ENCODE results near the gene GPHN. TPM values are rescaled to one million over a fixed set of nuclear protein-coding genes. Genes with fewer than 3 reads are reported as not detected.
A peak's percentile ranks its signal among the peaks of the same experiment; 100 is the strongest.

GPHN gene
- total RNA-seq, 1 donor from 2014 or later: 33.4 TPM

GRCh38 chr14:67129768-67130167 lies 621.8 kb downstream of the GPHN start:
- Histone ChIP-seq H3K4me3 (no peak overlapping the region), H3K4me1 (no peaks in the 10 kb centered on the region), H3K27ac (replicated peaks) (no peak overlapping the region), H3K9me3 (replicated peaks) (no peaks in the 10 kb centered on the region), H3K27me3 (ENCODE audit: low read depth) (no peaks in the 10 kb centered on the region), H3K36me3 (peaks cover 33% of the 10 kb centered on the region)
- TF ChIP-seq, protein P1, sequence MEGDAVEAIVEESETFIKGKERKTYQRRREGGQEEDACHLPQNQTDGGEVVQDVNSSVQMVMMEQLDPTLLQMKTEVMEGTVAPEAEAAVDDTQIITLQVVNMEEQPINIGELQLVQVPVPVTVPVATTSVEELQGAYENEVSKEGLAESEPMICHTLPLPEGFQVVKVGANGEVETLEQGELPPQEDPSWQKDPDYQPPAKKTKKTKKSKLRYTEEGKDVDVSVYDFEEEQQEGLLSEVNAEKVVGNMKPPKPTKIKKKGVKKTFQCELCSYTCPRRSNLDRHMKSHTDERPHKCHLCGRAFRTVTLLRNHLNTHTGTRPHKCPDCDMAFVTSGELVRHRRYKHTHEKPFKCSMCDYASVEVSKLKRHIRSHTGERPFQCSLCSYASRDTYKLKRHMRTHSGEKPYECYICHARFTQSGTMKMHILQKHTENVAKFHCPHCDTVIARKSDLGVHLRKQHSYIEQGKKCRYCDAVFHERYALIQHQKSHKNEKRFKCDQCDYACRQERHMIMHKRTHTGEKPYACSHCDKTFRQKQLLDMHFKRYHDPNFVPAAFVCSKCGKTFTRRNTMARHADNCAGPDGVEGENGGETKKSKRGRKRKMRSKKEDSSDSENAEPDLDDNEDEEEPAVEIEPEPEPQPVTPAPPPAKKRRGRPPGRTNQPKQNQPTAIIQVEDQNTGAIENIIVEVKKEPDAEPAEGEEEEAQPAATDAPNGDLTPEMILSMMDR (IDR thresholded peaks at IDR 0.05; ENCODE audit: borderline replicate concordance): no peak
- intact Hi-C loops (cut with micrococcal nuclease): no loop called here
- DNase-seq: no peak

DNA sequence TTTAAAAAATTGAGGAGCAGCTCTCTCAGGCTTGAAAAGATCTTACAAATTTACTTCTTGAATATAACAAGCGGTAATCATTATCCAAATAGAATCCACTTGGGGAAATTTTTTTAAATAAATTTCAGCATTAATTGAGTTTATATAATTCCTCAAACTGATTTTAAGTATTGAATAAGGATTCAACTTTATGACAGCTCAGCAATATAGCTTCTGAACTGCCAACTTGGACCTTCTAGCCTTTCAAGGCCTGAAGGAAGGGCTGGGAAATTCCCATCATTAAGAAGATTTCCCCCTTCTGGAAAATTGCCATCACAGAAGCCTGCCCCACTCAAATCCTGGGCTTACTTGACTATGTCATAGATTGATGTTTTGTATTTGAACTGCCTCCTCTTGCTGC lies 623.7 kb downstream of the GPHN start:
- Histone ChIP-seq H3K9me3 (replicated peaks) (no peaks in the 10 kb centered on the region), H3K36me3 (peaks cover 16% of the 10 kb centered on the region), H3K27me3 (ENCODE audit: low read depth) (no peaks in the 10 kb centered on the region), H3K4me1 (no peaks in the 10 kb centered on the region), H3K4me3 (no peak overlapping the region), H3K27ac (replicated peaks) (no peak overlapping the region)
- no peak for DNase-seq
- TF ChIP-seq, protein P1 (IDR thresholded peaks at IDR 0.05; ENCODE audit: borderline replicate concordance): no peak
- intact Hi-C loops (cut with micrococcal nuclease): no loop called here

- Histone ChIP-seq H3K9me3 (replicated peaks) (no peaks in the 10 kb centered on the region), H3K27ac (replicated peaks) (no peak overlapping the region), H3K4me3 (no peak overlapping the region), H3K4me1 (no peaks in the 10 kb centered on the region), H3K36me3 (peaks cover 16% of the 10 kb centered on the region), H3K27me3 (ENCODE audit: low read depth) (no peaks in the 10 kb centered on the region)
- intact Hi-C loops (cut with micrococcal nuclease): no loop called here
- TF ChIP-seq, protein P1 (IDR thresholded peaks at IDR 0.05; ENCODE audit: borderline replicate concordance): no peak
- DNase-seq: no peak
Observed at GRCh38 chr14:67133144-67133543, 625.2 kb downstream of the GPHN start.

- Histone ChIP-seq H3K27ac (replicated peaks) (no peak overlapping the region), H3K9me3 (replicated peaks) (no peaks in the 10 kb centered on the region), H3K36me3 (peaks cover 11% of the 10 kb centered on the region), H3K27me3 (ENCODE audit: low read depth) (no peaks in the 10 kb centered on the region), H3K4me3 (no peak overlapping the region), H3K4me1 (no peaks in the 10 kb centered on the region)
- intact Hi-C loops (cut with micrococcal nuclease): no loop called here
- no peak for DNase-seq
- TF ChIP-seq, protein P1 (IDR thresholded peaks at IDR 0.05; ENCODE audit: borderline replicate concordance): no peak
Observed at GRCh38 chr14:67133595-67134441, 625.9 kb downstream of the GPHN start.

- Histone ChIP-seq H3K27ac (replicated peaks) (no peak overlapping the region), H3K36me3 (no peaks in the 10 kb centered on the region), H3K27me3 (ENCODE audit: low read depth) (no peaks in the 10 kb centered on the region), H3K4me1 (no peaks in the 10 kb centered on the region), H3K4me3 (no peak overlapping the region), H3K9me3 (replicated peaks) (no peaks in the 10 kb centered on the region)
- TF ChIP-seq, protein P1 (IDR thresholded peaks at IDR 0.05; ENCODE audit: borderline replicate concordance): peak; percentile 38
- DNase-seq: no peak
- intact Hi-C loops (cut with micrococcal nuclease): no loop called here
Observed at GRCh38 chr14:67137744-67138371, 629.9 kb downstream of the GPHN start.

Data from left ventricle myocardium inferior (tissue), 1 donor.